CD4-positive, alpha-beta T cell treated with Interleukin-2 at 100 ng/mL for 4 hours (primary cell): ENCODE results near the gene ZNF592.

ENCODE experiments used
- DNase-seq: peaks from one replicate; pipeline ENCODE4 v3.0.0-alpha.2; 2020; ENCODE audit warnings: low spot score

The ZNF592 gene

GRCh38 chr15:84805221-84805620, 56.8 kb downstream of the ZNF592 start:
- DNase-seq: no peak

GRCh38 chr15:84807228-84807627, 58.8 kb downstream of the ZNF592 start:
- DNase-seq: no peak

GRCh38 chr15:84810073-84810840, 61.9 kb downstream of the ZNF592 start:
- no peak for DNase-seq

GRCh38 chr15:84811151-84811550, 62.8 kb downstream of the ZNF592 start:
- DNase-seq: no peak

GRCh38 chr15:84811828-84812227, 63.4 kb downstream of the ZNF592 start:
- DNase-seq: no peak

GRCh38 chr15:84812842-84813241, 64.5 kb downstream of the ZNF592 start:
- DNase-seq: no peak

- no peak for DNase-seq
Observed at GRCh38 chr15:84813435-84813834, 65.0 kb downstream of the ZNF592 start.

- no peak for DNase-seq
Observed at GRCh38 chr15:84813931-84814330, 65.5 kb downstream of the ZNF592 start.

- DNase-seq: no peak
Observed at GRCh38 chr15:84814916-84815315, 66.5 kb downstream of the ZNF592 start.

- DNase-seq: no peak
Observed at GRCh38 chr15:84816694-84817465, 68.5 kb downstream of the ZNF592 start, which contains the start of gene ALPK3. Gene ALPK3 (plus strand): TSS chr15:84817356. CDS start chr15:84817453, 97 bp downstream.

GRCh38 chr15:84817466-84818081, 69.2 kb downstream of the ZNF592 start:
- DNase-seq: no peak

- DNase-seq: no peak
Observed at GRCh38 chr15:84818261-84819131, 70.1 kb downstream of the ZNF592 start.

- no peak for DNase-seq
Observed at GRCh38 chr15:84819291-84819768, 70.9 kb downstream of the ZNF592 start.

- DNase-seq: no peak
Observed at GRCh38 chr15:84819791-84820190, 71.4 kb downstream of the ZNF592 start.

GRCh38 chr15:84821501-84822021, 73.2 kb downstream of the ZNF592 start:
- DNase-seq: no peak

- DNase-seq: no peak
Observed at GRCh38 chr15:84822653-84823281, 74.4 kb downstream of the ZNF592 start.

GRCh38 chr15:84823282-84823878, 75.0 kb downstream of the ZNF592 start:
- DNase-seq: no peak

GRCh38 chr15:84824260-84825007, 76.0 kb downstream of the ZNF592 start:
- no peak for DNase-seq

GRCh38 chr15:84826369-84826823, 78.0 kb downstream of the ZNF592 start:
- no peak for DNase-seq

- no peak for DNase-seq
Observed at GRCh38 chr15:84827246-84827645, 78.9 kb downstream of the ZNF592 start.
